Mammary epithelial cell (primary cell): ENCODE data around the gene ETV7.

ENCODE experiments used
- EZH2 ChIP-seq: IDR thresholded peaks from 2 replicates; pipeline ENCODE4 v1.6.1; 2012; ENCODE audit warnings: low read length, inconsistent platforms, borderline replicate concordance
- TF ChIP-seq, protein P1 (sequence below), 2 donors: IDR thresholded peaks in 1 of 2; conservative IDR thresholded peaks in 1 of 2; 2 replicates each; pipeline ENCODE4 v1.5.1; 2011 to 2012; ENCODE audit warnings: inconsistent platforms in 2 of 2, low read length in 2 of 2, mild to moderate bottlenecking in 2 of 2, control low read depth in 1 of 2, low read depth in 1 of 2; ENCODE audit not compliant: insufficient read depth in 1 of 2; ENCODE audit errors: extremely low read depth in 1 of 2

DNA sequence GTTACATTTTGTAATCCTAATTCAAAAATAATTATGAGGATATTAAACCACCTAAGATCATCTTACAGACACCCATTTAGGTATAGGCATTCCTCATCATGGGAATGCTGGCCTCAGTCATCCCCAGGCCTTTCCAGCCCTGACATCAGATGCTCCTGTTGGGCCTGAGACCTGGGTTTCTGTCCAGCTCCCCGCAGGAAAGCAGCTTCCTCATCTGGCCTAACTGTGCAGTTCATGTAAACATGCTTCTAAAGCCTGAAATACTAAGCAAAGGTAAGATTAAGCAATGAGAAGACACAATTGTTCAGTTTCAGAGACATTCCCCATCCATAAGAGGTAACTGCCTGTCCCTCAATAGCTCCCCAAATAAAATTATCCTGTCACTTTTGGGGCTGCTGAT lies 19.0 kb downstream of the ETV7 start:
- TF ChIP-seq, protein P1, sequence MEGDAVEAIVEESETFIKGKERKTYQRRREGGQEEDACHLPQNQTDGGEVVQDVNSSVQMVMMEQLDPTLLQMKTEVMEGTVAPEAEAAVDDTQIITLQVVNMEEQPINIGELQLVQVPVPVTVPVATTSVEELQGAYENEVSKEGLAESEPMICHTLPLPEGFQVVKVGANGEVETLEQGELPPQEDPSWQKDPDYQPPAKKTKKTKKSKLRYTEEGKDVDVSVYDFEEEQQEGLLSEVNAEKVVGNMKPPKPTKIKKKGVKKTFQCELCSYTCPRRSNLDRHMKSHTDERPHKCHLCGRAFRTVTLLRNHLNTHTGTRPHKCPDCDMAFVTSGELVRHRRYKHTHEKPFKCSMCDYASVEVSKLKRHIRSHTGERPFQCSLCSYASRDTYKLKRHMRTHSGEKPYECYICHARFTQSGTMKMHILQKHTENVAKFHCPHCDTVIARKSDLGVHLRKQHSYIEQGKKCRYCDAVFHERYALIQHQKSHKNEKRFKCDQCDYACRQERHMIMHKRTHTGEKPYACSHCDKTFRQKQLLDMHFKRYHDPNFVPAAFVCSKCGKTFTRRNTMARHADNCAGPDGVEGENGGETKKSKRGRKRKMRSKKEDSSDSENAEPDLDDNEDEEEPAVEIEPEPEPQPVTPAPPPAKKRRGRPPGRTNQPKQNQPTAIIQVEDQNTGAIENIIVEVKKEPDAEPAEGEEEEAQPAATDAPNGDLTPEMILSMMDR (conservative IDR thresholded peaks at IDR 0.05 in 1 of 2, IDR thresholded peaks at IDR 0.05 in 1 of 2; ENCODE audit: extremely low read depth in 1 of 2, insufficient read depth in 1 of 2, low read depth in 1 of 2, low read length in 2 of 2) = no peak
- TF ChIP-seq EZH2 = no peak
